Measurements from ENCODE around the gene CEACAM7. TPM values are rescaled to one million over a fixed set of nuclear protein-coding genes. Genes with fewer than 3 reads are reported as not detected.

Gene CEACAM7
- total RNA-seq, 1 experiment from 2014 or later, result not detected

- TF ChIP-seq, protein P1, sequence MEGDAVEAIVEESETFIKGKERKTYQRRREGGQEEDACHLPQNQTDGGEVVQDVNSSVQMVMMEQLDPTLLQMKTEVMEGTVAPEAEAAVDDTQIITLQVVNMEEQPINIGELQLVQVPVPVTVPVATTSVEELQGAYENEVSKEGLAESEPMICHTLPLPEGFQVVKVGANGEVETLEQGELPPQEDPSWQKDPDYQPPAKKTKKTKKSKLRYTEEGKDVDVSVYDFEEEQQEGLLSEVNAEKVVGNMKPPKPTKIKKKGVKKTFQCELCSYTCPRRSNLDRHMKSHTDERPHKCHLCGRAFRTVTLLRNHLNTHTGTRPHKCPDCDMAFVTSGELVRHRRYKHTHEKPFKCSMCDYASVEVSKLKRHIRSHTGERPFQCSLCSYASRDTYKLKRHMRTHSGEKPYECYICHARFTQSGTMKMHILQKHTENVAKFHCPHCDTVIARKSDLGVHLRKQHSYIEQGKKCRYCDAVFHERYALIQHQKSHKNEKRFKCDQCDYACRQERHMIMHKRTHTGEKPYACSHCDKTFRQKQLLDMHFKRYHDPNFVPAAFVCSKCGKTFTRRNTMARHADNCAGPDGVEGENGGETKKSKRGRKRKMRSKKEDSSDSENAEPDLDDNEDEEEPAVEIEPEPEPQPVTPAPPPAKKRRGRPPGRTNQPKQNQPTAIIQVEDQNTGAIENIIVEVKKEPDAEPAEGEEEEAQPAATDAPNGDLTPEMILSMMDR (conservative IDR thresholded peaks at IDR 0.05), result no peak
Measured at GRCh38 chr19:41707871-41708371, 19.9 kb upstream of the CEACAM7 start.

More at GRCh38 chr19:41707871-41708371, 19.9 kb upstream of the CEACAM7 start:
- H2AK5ac ChIP-seq (ENCODE audit: insufficient read length, low read length), result no peak overlapping the region
- H4K5ac ChIP-seq (ENCODE audit: insufficient read length, low read depth, low read length), result no peak overlapping the region
- no peak overlapping the region for H3K9ac ChIP-seq (ENCODE audit: extremely low read depth, insufficient read length, low read length)
- H3K79me2 ChIP-seq (ENCODE audit: insufficient read depth, low read length), result no peaks in the 10 kb centered on the region
- no peak overlapping the region for H2BK120ac ChIP-seq (ENCODE audit: low read depth, low read length, poor library complexity, severe bottlenecking)
- peaks cover 4% of the 10 kb centered on the region for H4K20me1 ChIP-seq (ENCODE audit: control insufficient read depth, insufficient read depth, insufficient read length)
- Mint-ChIP-seq H3K4me3 (no peak overlapping the region), H3K9me3 (peaks cover 81 to 96% of the 10 kb centered on the region in 2 experiments), H3K27ac (no peak overlapping the region), H3K4me1 (no peaks in the 10 kb centered on the region), H3K36me3 (ENCODE audit: insufficient read depth in 1 of 3, low read depth in 3 of 3) (peaks cover 3 to 47% (median 8%) of the 10 kb centered on the region in 3 experiments; a peak in 4 of 7 replicates), H3K27me3 (ENCODE audit: low read depth) (peaks cover 2% of the 10 kb centered on the region)
- H2BK12ac ChIP-seq (ENCODE audit: insufficient read length, low read depth, low read length), result no peak overlapping the region
- H3K9me3 ChIP-seq (ENCODE audit: control insufficient read depth, low read depth, low read length), result peaks cover 9% of the 10 kb centered on the region
- H3K14ac ChIP-seq (ENCODE audit: insufficient read depth, low read length), result no peak overlapping the region
- no peaks in the 10 kb centered on the region for H3K79me1 ChIP-seq (ENCODE audit: insufficient read depth, low read depth, low read length, poor library complexity, severe bottlenecking)
- H2BK5ac ChIP-seq (ENCODE audit: insufficient read length, low read length), result no peak overlapping the region
- no peak overlapping the region for H3K4ac ChIP-seq (ENCODE audit: low read depth, low read length)
- H2BK15ac ChIP-seq (ENCODE audit: low read depth, low read length), result no peak overlapping the region
- H3K18ac ChIP-seq (ENCODE audit: insufficient read length, low read depth, low read length), result no peak overlapping the region
- no peak overlapping the region for H3K23ac ChIP-seq (ENCODE audit: insufficient read length, low read depth, low read length)
- no peak overlapping the region for H4K91ac ChIP-seq (ENCODE audit: insufficient read length, low read depth, low read length)
- DNase-seq, result no peak
- H3K4me2 ChIP-seq (ENCODE audit: insufficient read depth, insufficient read length, low read length), result no peak overlapping the region
- H3K27ac ChIP-seq (ENCODE audit: insufficient read length, low read depth, low read length), result no peak overlapping the region
- H3T11ph ChIP-seq (ENCODE audit: low read length), result no peak overlapping the region
- H3K56ac ChIP-seq (ENCODE audit: insufficient read length, low read depth, low read length), result no peak overlapping the region
- H3K23me2 ChIP-seq (ENCODE audit: insufficient read length, low read depth, low read length, poor library complexity, severe bottlenecking), result no peaks in the 10 kb centered on the region
- WGBS (ENCODE audit: extremely low coverage, insufficient read length, low lambda C conversion rate), result no CpG with 5 or more reads among the region's 5 CpGs
- H4K8ac ChIP-seq (replicated peaks; ENCODE audit: insufficient read length, low read depth, low read length), result no peak overlapping the region
- H2BK20ac ChIP-seq (ENCODE audit: low read depth, low read length, poor library complexity, severe bottlenecking), result no peak overlapping the region
- H2AFZ ChIP-seq (ENCODE audit: low read length), result no peak overlapping the region
- H3K27me3 ChIP-seq (ENCODE audit: insufficient read depth, low read length), result no peaks in the 10 kb centered on the region
- no peaks in the 10 kb centered on the region for H3K4me1 ChIP-seq (ENCODE audit: insufficient read depth, low read length)
